MM.1S (cell line): Measurements from ENCODE around the gene MPP3.

Experiments
- EZH2 ChIP-seq: fragments of 300-600 bp; sonication (generic); optimal IDR thresholded peaks from 2 replicates; pipeline ENCODE3; 2017; ENCODE audit warnings: low read depth, mild to moderate bottlenecking, antibody characterized with exemption, low read length, mixed read lengths
- EZH2phosphoT487 ChIP-seq: fragments of 300-600 bp; sonication (generic); IDR thresholded peaks from 2 replicates; pipeline ENCODE4 v1.6.1; 2018; ENCODE audit warnings: antibody characterized with exemption, low read length
- TF ChIP-seq, protein P1 (sequence below): fragments of 300-600 bp; sonication (generic); IDR thresholded peaks from 2 replicates; pipeline ENCODE4 v1.5.1; 2016; ENCODE audit warnings: antibody characterized with exemption, low read length, mixed read lengths

- TF ChIP-seq, protein P1, sequence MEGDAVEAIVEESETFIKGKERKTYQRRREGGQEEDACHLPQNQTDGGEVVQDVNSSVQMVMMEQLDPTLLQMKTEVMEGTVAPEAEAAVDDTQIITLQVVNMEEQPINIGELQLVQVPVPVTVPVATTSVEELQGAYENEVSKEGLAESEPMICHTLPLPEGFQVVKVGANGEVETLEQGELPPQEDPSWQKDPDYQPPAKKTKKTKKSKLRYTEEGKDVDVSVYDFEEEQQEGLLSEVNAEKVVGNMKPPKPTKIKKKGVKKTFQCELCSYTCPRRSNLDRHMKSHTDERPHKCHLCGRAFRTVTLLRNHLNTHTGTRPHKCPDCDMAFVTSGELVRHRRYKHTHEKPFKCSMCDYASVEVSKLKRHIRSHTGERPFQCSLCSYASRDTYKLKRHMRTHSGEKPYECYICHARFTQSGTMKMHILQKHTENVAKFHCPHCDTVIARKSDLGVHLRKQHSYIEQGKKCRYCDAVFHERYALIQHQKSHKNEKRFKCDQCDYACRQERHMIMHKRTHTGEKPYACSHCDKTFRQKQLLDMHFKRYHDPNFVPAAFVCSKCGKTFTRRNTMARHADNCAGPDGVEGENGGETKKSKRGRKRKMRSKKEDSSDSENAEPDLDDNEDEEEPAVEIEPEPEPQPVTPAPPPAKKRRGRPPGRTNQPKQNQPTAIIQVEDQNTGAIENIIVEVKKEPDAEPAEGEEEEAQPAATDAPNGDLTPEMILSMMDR: no peak
- TF ChIP-seq EZH2phosphoT487: no peak
- no peak for TF ChIP-seq EZH2
Observed at GRCh38 chr17:43768943-43769342, 64.0 kb downstream of the MPP3 start.
